Liver (tissue), 3 donors: Measurements from ENCODE around the gene WRAP73.

ENCODE experiments used
- GABPA ChIP-seq, 2 donors: IDR thresholded peaks in 1 of 2; conservative IDR thresholded peaks in 1 of 2; 2 replicates each; pipeline ENCODE4 v1.6.1; 2016; ENCODE audit warnings: antibody characterized with exemption in 2 of 2, mild to moderate bottlenecking in 1 of 2, moderate library complexity in 1 of 2
- JUND ChIP-seq, 2 donors: IDR thresholded peaks; 2 replicates each; pipeline ENCODE4 v1.6.1; 2016; ENCODE audit warnings: antibody characterized with exemption in 2 of 2
- RAD21 ChIP-seq, 2 donors: IDR thresholded peaks; 2 replicates each; pipeline ENCODE4 v1.6.1; 2016; ENCODE audit warnings: antibody characterized with exemption in 2 of 2, mild to moderate bottlenecking in 2 of 2
- RXRA ChIP-seq, 2 donors: IDR thresholded peaks; 2 replicates each; pipeline ENCODE4 v1.6.1; 2017 to 2018; ENCODE audit warnings: antibody characterized with exemption in 2 of 2, mild to moderate bottlenecking in 1 of 2
- SP1 ChIP-seq: IDR thresholded peaks from 2 replicates; pipeline ENCODE4 v1.6.1; 2018; ENCODE audit warnings: antibody characterized with exemption, mild to moderate bottlenecking
- TAF1 ChIP-seq: conservative IDR thresholded peaks from 2 replicates; pipeline ENCODE4 v1.6.1; 2016; ENCODE audit warnings: antibody characterized with exemption, mild to moderate bottlenecking
- YY1 ChIP-seq: IDR thresholded peaks from 2 replicates; pipeline ENCODE4 v1.6.1; 2016; ENCODE audit warnings: antibody characterized with exemption, mild to moderate bottlenecking
- TF ChIP-seq, protein P1 (sequence below): fragments of 150-350 bp; IDR thresholded peaks from 2 replicates; pipeline ENCODE4 v1.5.1; 2017; ENCODE audit warnings: improper control_type of control experiment, low read depth, low read length; ENCODE audit not compliant: missing input control
- TF ChIP-seq, protein P2 (sequence below): IDR thresholded peaks from 2 replicates; pipeline ENCODE4 v1.6.1; 2016; ENCODE audit warnings: antibody characterized with exemption
- donor health status: healthy.
- donor health status: healthy.

DNA sequence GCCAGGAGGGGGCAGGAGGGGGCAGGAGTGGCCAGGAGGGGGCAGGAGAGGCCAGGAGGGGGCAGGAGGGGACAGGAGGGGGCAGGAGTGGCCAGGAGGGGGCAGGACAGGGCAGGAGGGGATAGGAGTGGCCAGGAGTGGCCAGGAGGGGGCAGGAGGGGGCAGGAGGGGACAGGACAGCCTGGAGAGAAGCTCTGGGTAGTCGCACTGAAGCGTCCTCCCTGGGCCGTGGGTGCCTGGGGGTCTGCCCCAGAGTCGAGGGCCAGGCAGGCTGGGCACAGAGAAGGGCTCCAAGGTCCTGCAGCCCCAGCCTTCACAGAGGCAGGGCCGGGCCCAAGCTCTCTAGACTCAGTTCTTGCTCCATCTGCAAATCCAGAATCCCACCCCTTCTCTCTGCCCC is 61.5 kb downstream of the WRAP73 start:
- TF ChIP-seq, protein P1, sequence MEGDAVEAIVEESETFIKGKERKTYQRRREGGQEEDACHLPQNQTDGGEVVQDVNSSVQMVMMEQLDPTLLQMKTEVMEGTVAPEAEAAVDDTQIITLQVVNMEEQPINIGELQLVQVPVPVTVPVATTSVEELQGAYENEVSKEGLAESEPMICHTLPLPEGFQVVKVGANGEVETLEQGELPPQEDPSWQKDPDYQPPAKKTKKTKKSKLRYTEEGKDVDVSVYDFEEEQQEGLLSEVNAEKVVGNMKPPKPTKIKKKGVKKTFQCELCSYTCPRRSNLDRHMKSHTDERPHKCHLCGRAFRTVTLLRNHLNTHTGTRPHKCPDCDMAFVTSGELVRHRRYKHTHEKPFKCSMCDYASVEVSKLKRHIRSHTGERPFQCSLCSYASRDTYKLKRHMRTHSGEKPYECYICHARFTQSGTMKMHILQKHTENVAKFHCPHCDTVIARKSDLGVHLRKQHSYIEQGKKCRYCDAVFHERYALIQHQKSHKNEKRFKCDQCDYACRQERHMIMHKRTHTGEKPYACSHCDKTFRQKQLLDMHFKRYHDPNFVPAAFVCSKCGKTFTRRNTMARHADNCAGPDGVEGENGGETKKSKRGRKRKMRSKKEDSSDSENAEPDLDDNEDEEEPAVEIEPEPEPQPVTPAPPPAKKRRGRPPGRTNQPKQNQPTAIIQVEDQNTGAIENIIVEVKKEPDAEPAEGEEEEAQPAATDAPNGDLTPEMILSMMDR, result no peak
- TF ChIP-seq RAD21 (IDR thresholded peaks at IDR 0.05) (no peak), GABPA (IDR thresholded peaks at IDR 0.05 in 1 of 2, conservative IDR thresholded peaks at IDR 0.05 in 1 of 2) (no peak), YY1 (no peak), JUND (IDR thresholded peaks at IDR 0.05) (no peak), SP1 (no peak), RXRA (IDR thresholded peaks at IDR 0.05) (no peak), TAF1 (no peak)
- TF ChIP-seq, protein P2, sequence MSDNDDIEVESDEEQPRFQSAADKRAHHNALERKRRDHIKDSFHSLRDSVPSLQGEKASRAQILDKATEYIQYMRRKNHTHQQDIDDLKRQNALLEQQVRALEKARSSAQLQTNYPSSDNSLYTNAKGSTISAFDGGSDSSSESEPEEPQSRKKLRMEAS, result no peak
